B cell (primary cell): Measurements from ENCODE around the gene NFATC2. TPM values are rescaled to one million over a fixed set of nuclear protein-coding genes. Genes with fewer than 3 reads are reported as not detected.

Experiments
- ATAC-seq: fragments of 200-7000 bp; cut with Tn5 transposase; one replicate; pipeline ENCODE4 v1.10.0; 2021; ENCODE audit warnings: low read depth, mild to moderate bottlenecking, moderate number of reproducible peaks, moderate library complexity
- CTCF ChIA-PET: fragments of 350-600 bp; sonication (Branson Sonifier 250); formaldehyde crosslinking; loops from one replicate; lab custom pipeline; 2021; ENCODE audit warnings: antibody characterized with exemption, inconsistent platforms; lab: Charles Lee
- POLR2A ChIA-PET: fragments of 350-600 bp; sonication (Branson Sonifier 250); formaldehyde crosslinking; loops from one replicate; lab custom pipeline; 2021; ENCODE audit warnings: antibody characterized with exemption; lab: Charles Lee
- DNase-seq: peaks from one replicate; pipeline ENCODE4 v3.0.0; 2013
- H2AFZ ChIP-seq: 2 replicates; pipeline ENCODE4 v1.6.1; 2012; ENCODE audit warnings: mild to moderate bottlenecking, low read depth, low read length; ENCODE audit not compliant: insufficient read depth, poor library complexity, severe bottlenecking
- H3K27ac ChIP-seq, 2 donors: 1 replicate in 1 of 2; 2 replicates in 1 of 2; pipeline ENCODE4 v1.5.1; 2012 to 2013; ENCODE audit warnings: low read length in 2 of 2, mild to moderate bottlenecking in 2 of 2, moderate library complexity in 1 of 2
- H3K27me3 ChIP-seq, 4 experiments: fragments of 200-600 bp in 1 of 4; sonication (generic) in 1 of 4; replicated peaks in 1 of 4; 1 replicate in 2 of 4; 2 replicates in 2 of 4; pipeline versions ENCODE4 v1.6.1 to v1.7.0; 2013 to 2016; ENCODE audit warnings: low read length in 3 of 4, mild to moderate bottlenecking in 2 of 4, mixed read lengths in 1 of 4, moderate library complexity in 1 of 4; ENCODE audit not compliant: insufficient read depth in 4 of 4, control insufficient read depth in 3 of 4; ENCODE audit errors: control extremely low read depth in 1 of 4
- H3K36me3 ChIP-seq, 2 experiments: replicated peaks in 1 of 2; 1 replicate in 1 of 2; 2 replicates in 1 of 2; pipeline versions ENCODE4 v1.6.1 to v1.7.1; 2013; ENCODE audit warnings: low read length in 1 of 2; ENCODE audit not compliant: insufficient read depth in 2 of 2, control insufficient read depth in 1 of 2; ENCODE audit errors: control extremely low read depth in 1 of 2, extremely low read depth in 1 of 2
- H3K4me1 ChIP-seq, 2 donors: fragments of 200-600 bp in 1 of 2; sonication (generic) in 1 of 2; 1 replicate in 1 of 2; 2 replicates in 1 of 2; pipeline versions ENCODE4 v1.5.1 to v1.6.1; 2013 to 2017; ENCODE audit warnings: low read length in 2 of 2; ENCODE audit not compliant: control insufficient read depth in 2 of 2, insufficient read depth in 2 of 2
- H3K4me2 ChIP-seq: replicated peaks from 2 replicates; pipeline ENCODE3; 2012; ENCODE audit warnings: mild to moderate bottlenecking, low read depth, low read length; ENCODE audit not compliant: poor library complexity, severe bottlenecking
- H3K4me3 ChIP-seq, 5 experiments: fragments of 200-600 bp in 1 of 5; sonication (generic) in 1 of 5; 1 replicate in 3 of 5; 2 replicates in 2 of 5; pipeline versions ENCODE4 v1.5.1 to v1.7.0; 2011 to 2016; ENCODE audit warnings: low read length in 4 of 5, mild to moderate bottlenecking in 4 of 5, low read depth in 2 of 5, control low read depth in 1 of 5, moderate library complexity in 1 of 5; ENCODE audit not compliant: insufficient read depth in 1 of 5; ENCODE audit errors: control extremely low read depth in 1 of 5, extremely low read depth in 1 of 5
- H3K79me2 ChIP-seq: fragments of 200-600 bp; sonication (generic); one replicate; pipeline ENCODE4 v1.6.0; 2016; ENCODE audit warnings: low read length; ENCODE audit not compliant: control insufficient read depth, insufficient read depth
- H3K9ac ChIP-seq: fragments of 200-600 bp; sonication (generic); 2 replicates; pipeline ENCODE4 v1.6.1; 2017; ENCODE audit warnings: mild to moderate bottlenecking, low read length, moderate library complexity
- H3K9me3 ChIP-seq, 3 donors: one replicate each; pipeline versions ENCODE4 v1.6.1 to v1.7.1; 2013; ENCODE audit warnings: low read length in 2 of 3; ENCODE audit not compliant: control insufficient read depth in 2 of 3, insufficient read depth in 1 of 3; ENCODE audit errors: control extremely low read depth in 1 of 3
- H4K20me1 ChIP-seq: 2 replicates; pipeline ENCODE4 v1.6.0; 2012; ENCODE audit warnings: mild to moderate bottlenecking, low read length; ENCODE audit not compliant: insufficient read depth, control insufficient read depth, poor library complexity, severe bottlenecking
- H3K27ac Mint-ChIP-seq: one replicate; pipeline ENCODE4 v1.8.0; 2021; ENCODE audit warnings: mixed read lengths
- H3K27me3 Mint-ChIP-seq: one replicate; pipeline ENCODE4 v1.8.0; 2021; ENCODE audit warnings: mixed read lengths
- H3K4me1 Mint-ChIP-seq: one replicate; pipeline ENCODE4 v1.8.0; 2021; ENCODE audit warnings: mixed read lengths
- H3K4me3 Mint-ChIP-seq: one replicate; pipeline ENCODE4 v1.8.0; 2021; ENCODE audit warnings: mixed read lengths
- H3K9me3 Mint-ChIP-seq: one replicate; pipeline ENCODE4 v1.8.0; 2022; ENCODE audit warnings: mixed read lengths; ENCODE audit not compliant: insufficient read depth
- EZH2 ChIP-seq: IDR thresholded peaks from 2 replicates; pipeline ENCODE4 v1.6.1; 2012; ENCODE audit warnings: borderline replicate concordance, low read depth, mild to moderate bottlenecking, moderate library complexity, low read length; ENCODE audit not compliant: insufficient read depth, poor library complexity, severe bottlenecking
- WGBS: methylation state at CpG from one replicate; pipeline ENCODE4 v1.1.5; 2013; ENCODE audit warnings: missing lambda C conversion rate; ENCODE audit not compliant: insufficient coverage; 5-methylcytosine and 5-hydroxymethylcytosine counted together
- intact Hi-C: fragments of 100-400 bp; cut with micrococcal nuclease; formaldehyde crosslinking; loops from one replicate; pipeline ENCODE4 v1.10.0; 2022
- polyA plus RNA-seq: library from polyadenylated mRNA; depleted of rRNA; stranded (reverse); fragments of >200 nt; gene quantifications from 2 replicates; pipeline ENCODE4 v1.2.3, GENCODE V29; 2012
- total RNA-seq, 2 donors: library from RNA; stranded (reverse); fragments of 120-200 nt in 1 of 2; gene quantifications; 1 replicate in 1 of 2; 2 replicates in 1 of 2; pipeline versions ENCODE4 v1.2.3 to v1.2.4, GENCODE V29; 2013 to 2022
- TF ChIP-seq, protein P1 (sequence below): fragments of 200-600 bp; IDR thresholded peaks from one replicate; pipeline ENCODE4 v1.8.0; 2022; ENCODE audit warnings: antibody characterized with exemption, mild to moderate bottlenecking

NFATC2 gene
- total and polyA plus RNA-seq, 2 donors (not counting 1 experiment from before 2014, with no cell fraction given): 10.1 to 38.0 TPM

DNA sequence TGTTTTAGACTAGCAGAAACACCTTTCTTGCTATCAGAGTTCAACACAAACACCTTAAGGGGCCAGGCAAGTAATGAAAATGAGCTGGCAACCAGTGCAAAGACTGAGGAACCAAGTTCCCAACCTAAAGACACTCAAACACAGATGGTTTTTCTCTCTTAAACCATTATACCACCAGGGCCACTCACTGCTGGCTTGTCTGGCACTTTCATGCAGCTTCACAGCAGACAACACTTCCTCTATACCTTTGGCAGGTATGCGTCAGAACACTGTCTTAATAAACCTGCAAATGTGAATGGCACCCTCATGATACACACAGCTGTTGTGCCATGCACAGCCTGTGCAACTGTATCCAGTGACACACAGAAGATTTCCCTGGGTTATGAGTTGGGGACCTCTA is 41.6 kb downstream of the NFATC2 start:
- peak overlapping the region; percentile 13 for H3K4me3 Mint-ChIP-seq
- CTCF ChIA-PET: interaction anchor here (0.5 to 3.0 kb wide), 9 partner anchors 9 to 570 kb away, joined by 3 to 12 read pairs (median 4); partner anchors contain the start of genes ADNP and NFATC2
- Histone ChIP-seq H2AFZ (no peak overlapping the region), H3K4me1 (peaks cover 65 to 83% of the 10 kb centered on the region in 2 donors), H3K27me3 (no peaks in the 10 kb centered on the region), H4K20me1 (peaks cover 14% of the 10 kb centered on the region), H3K4me3 (no peak overlapping the region), H3K9ac (no peak overlapping the region), H3K79me2 (peaks cover 33% of the 10 kb centered on the region), H3K9me3 (peaks cover 0 to 21% (median 0%) of the 10 kb centered on the region in 3 donors), H3K36me3 (peaks cover 0 to 6% of the 10 kb centered on the region in 2 experiments), H3K27ac (no peak overlapping the region), H3K4me2 (peak overlapping the region; percentile 29)
- H3K27ac Mint-ChIP-seq: peak overlapping the region; percentile 83
- intact Hi-C loops: loop anchor here (2.0 to 5.0 kb wide), 2 partner anchors 40 to 99 kb away; no protein-coding TSS in a partner anchor
- H3K9me3 Mint-ChIP-seq: no peaks in the 10 kb centered on the region
- peaks cover 87% of the 10 kb centered on the region for H3K4me1 Mint-ChIP-seq
- peak; percentile 16 for ATAC-seq
- DNase-seq: peak; percentile 57
- 0% methylated on average over 1 of the region's 1 CpG for WGBS
- TF ChIP-seq, protein P1, sequence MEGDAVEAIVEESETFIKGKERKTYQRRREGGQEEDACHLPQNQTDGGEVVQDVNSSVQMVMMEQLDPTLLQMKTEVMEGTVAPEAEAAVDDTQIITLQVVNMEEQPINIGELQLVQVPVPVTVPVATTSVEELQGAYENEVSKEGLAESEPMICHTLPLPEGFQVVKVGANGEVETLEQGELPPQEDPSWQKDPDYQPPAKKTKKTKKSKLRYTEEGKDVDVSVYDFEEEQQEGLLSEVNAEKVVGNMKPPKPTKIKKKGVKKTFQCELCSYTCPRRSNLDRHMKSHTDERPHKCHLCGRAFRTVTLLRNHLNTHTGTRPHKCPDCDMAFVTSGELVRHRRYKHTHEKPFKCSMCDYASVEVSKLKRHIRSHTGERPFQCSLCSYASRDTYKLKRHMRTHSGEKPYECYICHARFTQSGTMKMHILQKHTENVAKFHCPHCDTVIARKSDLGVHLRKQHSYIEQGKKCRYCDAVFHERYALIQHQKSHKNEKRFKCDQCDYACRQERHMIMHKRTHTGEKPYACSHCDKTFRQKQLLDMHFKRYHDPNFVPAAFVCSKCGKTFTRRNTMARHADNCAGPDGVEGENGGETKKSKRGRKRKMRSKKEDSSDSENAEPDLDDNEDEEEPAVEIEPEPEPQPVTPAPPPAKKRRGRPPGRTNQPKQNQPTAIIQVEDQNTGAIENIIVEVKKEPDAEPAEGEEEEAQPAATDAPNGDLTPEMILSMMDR: no peak
- no peak for TF ChIP-seq EZH2
- H3K27me3 Mint-ChIP-seq: no peaks in the 10 kb centered on the region
- POLR2A ChIA-PET: interaction anchor here (1.0 to 1.3 kb wide), 3 partner anchors 9 to 41 kb away, joined by 3 to 6 read pairs (median 5); partner anchors contain the start of gene NFATC2

DNA sequence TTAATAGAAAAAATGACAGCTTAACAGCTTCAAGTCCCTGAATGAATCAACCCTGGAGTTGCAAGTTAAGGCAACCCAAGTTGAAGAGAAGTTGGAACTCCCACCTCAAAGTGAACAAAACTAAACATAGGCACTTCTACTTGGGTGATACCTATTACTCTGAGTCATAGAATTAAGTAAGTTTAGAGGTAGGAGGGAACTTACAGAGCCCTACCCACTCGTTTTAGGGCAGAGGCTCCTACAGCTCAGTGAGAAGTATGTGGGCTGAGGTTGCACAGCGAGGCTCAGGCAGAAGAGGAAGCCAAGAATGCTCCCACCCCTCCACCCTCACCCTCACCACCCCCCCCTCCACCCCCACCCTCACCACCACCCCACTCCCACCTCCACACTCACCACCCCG is 42.2 kb downstream of the NFATC2 start:
- ATAC-seq (peak; percentile 76), DNase-seq (peak; percentile 63)
- no peak overlapping the region for H2AFZ ChIP-seq
- H3K4me2 ChIP-seq: peak overlapping the region; percentile 28
- H3K27me3 ChIP-seq: no peaks in the 10 kb centered on the region
- peaks cover 71 to 89% of the 10 kb centered on the region in 2 donors for H3K4me1 ChIP-seq
- ChIA-PET POLR2A (interaction anchor here (0.7 to 1.4 kb wide), 5 partner anchors 10 to 42 kb away, joined by 3 to 6 read pairs (median 3); partner anchors contain the start of gene NFATC2), CTCF (interaction anchor here (0.5 to 3.0 kb wide), 9 partner anchors 9 to 569 kb away, joined by 3 to 12 read pairs (median 4); partner anchors contain the start of genes ADNP and NFATC2)
- no peak overlapping the region for H3K4me3 ChIP-seq
- no peak for TF ChIP-seq EZH2
- TF ChIP-seq, protein P1: no peak
- H3K4me3 Mint-ChIP-seq: no peak overlapping the region
- H3K27ac Mint-ChIP-seq: peak overlapping the region; percentile 29
- H3K36me3 ChIP-seq: peaks cover 0 to 9% of the 10 kb centered on the region in 2 experiments
- peaks cover 89% of the 10 kb centered on the region for H3K4me1 Mint-ChIP-seq
- H4K20me1 ChIP-seq: peaks cover 10% of the 10 kb centered on the region
- H3K79me2 ChIP-seq: peaks cover 33% of the 10 kb centered on the region
- WGBS: no CpG with 5 or more reads among the region's 3 CpGs
- H3K9me3 ChIP-seq: peaks cover 0 to 14% (median 0%) of the 10 kb centered on the region in 3 donors
- no peaks in the 10 kb centered on the region for H3K27me3 Mint-ChIP-seq
- intact Hi-C loops: loop anchor here (2.0 to 5.0 kb wide), 2 partner anchors 40 to 98 kb away; no protein-coding TSS in a partner anchor
- H3K27ac ChIP-seq: peak overlapping the region; percentile 11 to 25
- no peak overlapping the region for H3K9ac ChIP-seq
- no peaks in the 10 kb centered on the region for H3K9me3 Mint-ChIP-seq
